GM13976 (cell line): ENCODE data around the gene SECISBP2L.

ENCODE experiments used
- DNase-seq: peaks from one replicate; pipeline ENCODE4 v3.0.0; 2012; ENCODE audit warnings: low spot score
- CTCF ChIP-seq: IDR thresholded peaks from 2 replicates; pipeline ENCODE4 v1.5.1; 2012; ENCODE audit warnings: borderline replicate concordance, mild to moderate bottlenecking; ENCODE audit not compliant: insufficient read depth; ENCODE audit errors: extremely low read depth, missing control alignments, control extremely low read depth
- in situ Hi-C: fragments of 300-500 bp; cut with MboI; formaldehyde crosslinking; loops from one replicate; pipeline ENCODE4 v1.12.0; 2022; ENCODE audit warnings: low sequenced_read_pairs, mixed read lengths, inconsistent platforms; ENCODE audit not compliant: unreplicated experiment

The SECISBP2L gene

GRCh38 chr15:48963524-48964113 is 82.6 kb downstream of the SECISBP2L start, which contains the start of gene SHC4:
Gene SHC4, minus strand, starts transcription at chr15:48963919. Its CDS starts 904 bp downstream, at chr15:48963015.
- peak; percentile 73 for DNase-seq
- no peak for TF ChIP-seq CTCF
- in situ Hi-C loops: loop anchor here (25.0 kb wide), 1 partner anchor 601 kb away; no protein-coding TSS in a partner anchor

- in situ Hi-C loops: loop anchor here (25.0 kb wide), 1 partner anchor 601 kb away; no protein-coding TSS in a partner anchor
- TF ChIP-seq CTCF: no peak
- peak; percentile 32 for DNase-seq
Measured at GRCh38 chr15:48962662-48963523, 83.4 kb downstream of the SECISBP2L start.

- no peak for TF ChIP-seq CTCF
- DNase-seq: no peak
Measured at GRCh38 chr15:48955967-48956366, 90.3 kb downstream of the SECISBP2L start.

GRCh38 chr15:48955370-48955769 is 90.9 kb downstream of the SECISBP2L start:
- in situ Hi-C loops: loop anchor here (25.0 kb wide), 1 partner anchor 593 kb away; no protein-coding TSS in a partner anchor
- no peak for DNase-seq
- no peak for TF ChIP-seq CTCF

More at GRCh38 chr15:48955967-48956366, 90.3 kb downstream of the SECISBP2L start:
- in situ Hi-C loops: loop anchor here (25.0 kb wide), 1 partner anchor 594 kb away; no protein-coding TSS in a partner anchor

GRCh38 chr15:48954538-48954937 is 91.7 kb downstream of the SECISBP2L start:
- DNase-seq: no peak
- in situ Hi-C loops: loop anchor here (25.0 kb wide), 1 partner anchor 592 kb away; no protein-coding TSS in a partner anchor
- no peak for TF ChIP-seq CTCF

- in situ Hi-C loops: no loop called here
- TF ChIP-seq CTCF: no peak
- DNase-seq: no peak
Measured at GRCh38 chr15:48946840-48947187, 99.4 kb downstream of the SECISBP2L start.
